Common myeloid progenitor, CD34-positive (primary cell): ENCODE measurements around the gene PTPRN2.

Experiments
- CTCF ChIA-PET: fragments of 350-600 bp; sonication (Branson Sonifier 250); formaldehyde crosslinking; loops from one replicate; lab custom pipeline; 2021; ENCODE audit warnings: antibody characterized with exemption; lab: Charles Lee
- POLR2A ChIA-PET: fragments of 350-600 bp; sonication (Branson Sonifier 250); formaldehyde crosslinking; loops from one replicate; lab custom pipeline; 2021; ENCODE audit warnings: antibody characterized with exemption; lab: Charles Lee
- DNase-seq, 3 donors: peaks; one replicate each; pipeline versions ENCODE4 v3.0.0 to v3.0.0-alpha.2; 2013
- H3K27ac ChIP-seq, 2 experiments: 1 replicate in 1 of 2; 2 replicates in 1 of 2; pipeline ENCODE4 v1.7.0; 2013; ENCODE audit warnings: inconsistent platforms in 2 of 2, low read length in 2 of 2, mild to moderate bottlenecking in 2 of 2, low read depth in 1 of 2, moderate library complexity in 1 of 2; ENCODE audit not compliant: severe bottlenecking in 2 of 2, insufficient read depth in 1 of 2, poor library complexity in 1 of 2
- H3K27me3 ChIP-seq, 5 experiments: replicated peaks in 2 of 5; 1 replicate in 3 of 5; 2 replicates in 2 of 5; pipeline versions ENCODE4 v1.6.1 to v1.7.0; 2013; ENCODE audit warnings: low read length in 4 of 5, mild to moderate bottlenecking in 2 of 5, moderate library complexity in 2 of 5, inconsistent platforms in 1 of 5; ENCODE audit not compliant: insufficient read depth in 5 of 5, control insufficient read depth in 4 of 5
- H3K36me3 ChIP-seq, 4 experiments: 1 replicate in 2 of 4; 2 replicates in 2 of 4; pipeline versions ENCODE4 v1.6.1 to v1.7.0; 2013; ENCODE audit warnings: low read length in 3 of 4, control low read depth in 1 of 4, mild to moderate bottlenecking in 1 of 4; ENCODE audit not compliant: control insufficient read depth in 4 of 4, insufficient read depth in 4 of 4
- H3K4me1 ChIP-seq, 4 experiments: 1 replicate in 3 of 4; 2 replicates in 1 of 4; pipeline versions ENCODE4 v1.6.1 to v1.7.1; 2013; ENCODE audit warnings: low read length in 3 of 4, mild to moderate bottlenecking in 3 of 4, control low read depth in 1 of 4, inconsistent platforms in 1 of 4, moderate library complexity in 1 of 4; ENCODE audit not compliant: control insufficient read depth in 4 of 4, insufficient read depth in 4 of 4; ENCODE audit errors: control extremely low read depth in 1 of 4
- H3K4me3 ChIP-seq, 7 experiments: 1 replicate in 4 of 7; 2 replicates in 3 of 7; pipeline versions ENCODE4 v1.5.1 to v1.7.0; 2013; ENCODE audit warnings: mild to moderate bottlenecking in 7 of 7, low read length in 6 of 7, moderate library complexity in 6 of 7, inconsistent platforms in 2 of 7, low read depth in 2 of 7, control low read depth in 1 of 7; ENCODE audit not compliant: insufficient read depth in 4 of 7, control insufficient read depth in 1 of 7; ENCODE audit errors: extremely low read depth in 1 of 7
- H3K9me3 ChIP-seq, 5 experiments: 1 replicate in 4 of 5; 2 replicates in 1 of 5; pipeline versions ENCODE4 v1.6.1 to v1.7.1; 2013; ENCODE audit warnings: low read length in 4 of 5, mild to moderate bottlenecking in 2 of 5, inconsistent platforms in 1 of 5, low read depth in 1 of 5, moderate library complexity in 1 of 5; ENCODE audit not compliant: control insufficient read depth in 4 of 5, insufficient read depth in 2 of 5; ENCODE audit errors: control extremely low read depth in 1 of 5
- WGBS: methylation state at CpG from one replicate; pipeline ENCODE4 v1.1.5; 2013; ENCODE audit not compliant: insufficient coverage; 5-methylcytosine and 5-hydroxymethylcytosine counted together

PTPRN2 gene

DNA sequence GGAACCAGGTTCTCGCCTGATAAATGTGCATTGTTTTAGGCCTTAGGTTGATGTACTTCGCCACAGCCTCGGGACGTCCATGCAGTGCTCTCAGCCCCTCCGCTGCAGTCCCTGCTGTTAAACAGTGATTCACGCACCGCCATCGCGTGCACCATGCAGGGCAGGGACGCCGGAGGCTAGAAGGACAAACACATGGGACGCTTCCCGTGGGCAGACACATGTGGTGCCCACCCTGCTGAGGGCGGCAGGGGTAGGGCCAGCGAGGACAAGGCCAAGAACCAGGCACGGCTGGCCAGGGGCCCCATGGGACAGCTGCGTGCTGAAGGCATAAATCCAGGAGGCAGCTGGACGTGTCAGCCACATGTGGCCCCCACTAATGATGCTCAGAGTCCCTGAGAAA lies 394.7 kb downstream of the PTPRN2 start:
- Histone ChIP-seq H3K27ac (no peak overlapping the region), H3K36me3 (no peaks in the 10 kb centered on the region), H3K4me1 (no peaks in the 10 kb centered on the region), H3K9me3 (peaks cover 0 to 63% (median 19%) of the 10 kb centered on the region in 5 experiments), H3K27me3 (no peaks in the 10 kb centered on the region), H3K4me3 (no peak overlapping the region)
- 96% methylated on average over 18 of the region's 18 CpGs for WGBS
- ChIA-PET CTCF (no interaction called here), POLR2A (no interaction called here)
- no peak for DNase-seq

GRCh38 chr7:158192184-158192835 lies 395.3 kb downstream of the PTPRN2 start:
- no peak overlapping the region for H3K27ac ChIP-seq

GRCh38 chr7:158191671-158192070 lies 396.0 kb downstream of the PTPRN2 start:
- H3K4me1 ChIP-seq, result no peaks in the 10 kb centered on the region
- no peak overlapping the region for H3K4me3 ChIP-seq
- ChIA-PET CTCF (no interaction called here), POLR2A (no interaction called here)
- peaks cover 0 to 61% (median 19%) of the 10 kb centered on the region in 5 experiments for H3K9me3 ChIP-seq
- no peak overlapping the region for H3K27ac ChIP-seq
- H3K27me3 ChIP-seq, result no peaks in the 10 kb centered on the region
- 94% methylated on average over 7 of the region's 8 CpGs for WGBS
- no peak for DNase-seq
- H3K36me3 ChIP-seq, result no peaks in the 10 kb centered on the region

More at GRCh38 chr7:158192184-158192835, 395.3 kb downstream of the PTPRN2 start:
- ChIA-PET CTCF (no interaction called here), POLR2A (no interaction called here)
- no peak for DNase-seq
- Histone ChIP-seq H3K9me3 (peaks cover 0 to 63% (median 19%) of the 10 kb centered on the region in 5 experiments), H3K36me3 (no peaks in the 10 kb centered on the region), H3K27me3 (no peaks in the 10 kb centered on the region), H3K4me1 (no peaks in the 10 kb centered on the region), H3K4me3 (no peak overlapping the region)
- 95% methylated on average over 28 of the region's 28 CpGs for WGBS

DNA sequence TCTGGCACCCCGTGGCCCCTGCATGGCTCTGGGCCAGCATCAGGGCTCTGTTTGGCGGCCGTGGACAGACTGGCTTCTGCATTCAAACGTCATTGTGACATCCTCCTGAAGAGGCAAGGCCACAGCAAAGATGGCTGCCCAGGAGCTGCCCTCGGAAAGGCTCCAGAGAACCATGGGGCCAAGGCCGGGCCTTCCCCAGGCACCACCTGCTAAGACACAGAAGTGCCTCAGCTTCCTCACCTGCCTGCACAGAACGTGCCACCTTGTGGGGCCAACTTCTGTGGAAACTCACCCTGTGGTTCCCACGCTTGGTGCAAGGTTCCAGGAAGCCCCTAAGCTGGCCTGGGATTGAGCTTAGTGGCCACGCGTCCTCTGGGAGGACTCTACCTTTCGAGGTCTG lies 396.9 kb downstream of the PTPRN2 start:
- H3K27me3 ChIP-seq, result no peaks in the 10 kb centered on the region
- ChIA-PET CTCF (no interaction called here), POLR2A (no interaction called here)
- no peaks in the 10 kb centered on the region for H3K36me3 ChIP-seq
- WGBS, result 86% methylated on average over 11 of the region's 11 CpGs
- H3K4me1 ChIP-seq, result no peaks in the 10 kb centered on the region
- no peak overlapping the region for H3K27ac ChIP-seq
- no peak for DNase-seq
- H3K4me3 ChIP-seq, result no peak overlapping the region
- H3K9me3 ChIP-seq, result peaks cover 0 to 54% (median 19%) of the 10 kb centered on the region in 5 experiments

GRCh38 chr7:158188676-158189075 lies 398.9 kb downstream of the PTPRN2 start:
- H3K27ac ChIP-seq, result no peak overlapping the region
- CTCF ChIA-PET, result no interaction called here
- peaks cover 0 to 42% (median 12%) of the 10 kb centered on the region in 5 experiments for H3K9me3 ChIP-seq

DNA sequence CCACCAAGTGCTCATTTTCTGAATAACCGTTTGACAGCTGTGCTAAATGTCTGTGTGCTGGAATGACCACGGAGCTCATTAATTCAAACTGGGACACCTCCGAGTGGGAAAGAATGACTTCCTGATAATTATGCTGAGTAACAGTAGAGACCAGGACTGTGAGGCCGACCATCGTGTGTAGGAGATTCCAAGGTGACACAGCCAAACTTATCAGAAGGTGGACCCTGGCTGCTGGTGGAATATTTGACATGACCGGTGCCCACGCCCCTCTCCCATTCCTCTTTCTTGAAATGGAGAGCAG lies 400.0 kb downstream of the PTPRN2 start:
- H3K27ac ChIP-seq, result no peak overlapping the region
- H3K36me3 ChIP-seq, result no peaks in the 10 kb centered on the region
- DNase-seq, result no peak
- H3K27me3 ChIP-seq, result no peaks in the 10 kb centered on the region
- ChIA-PET CTCF (no interaction called here), POLR2A (no interaction called here)
- 91% methylated on average over 7 of the region's 7 CpGs for WGBS
- H3K9me3 ChIP-seq, result peaks cover 0 to 35% (median 4%) of the 10 kb centered on the region in 5 experiments
- H3K4me1 ChIP-seq, result no peaks in the 10 kb centered on the region
- no peak overlapping the region for H3K4me3 ChIP-seq

More at GRCh38 chr7:158188676-158189075, 398.9 kb downstream of the PTPRN2 start:
- no peaks in the 10 kb centered on the region for H3K27me3 ChIP-seq
- DNase-seq, result no peak
- POLR2A ChIA-PET, result no interaction called here
- H3K4me1 ChIP-seq, result no peaks in the 10 kb centered on the region
- H3K36me3 ChIP-seq, result no peaks in the 10 kb centered on the region
- 98% methylated on average over 15 of the region's 15 CpGs for WGBS
- no peak overlapping the region for H3K4me3 ChIP-seq

DNA sequence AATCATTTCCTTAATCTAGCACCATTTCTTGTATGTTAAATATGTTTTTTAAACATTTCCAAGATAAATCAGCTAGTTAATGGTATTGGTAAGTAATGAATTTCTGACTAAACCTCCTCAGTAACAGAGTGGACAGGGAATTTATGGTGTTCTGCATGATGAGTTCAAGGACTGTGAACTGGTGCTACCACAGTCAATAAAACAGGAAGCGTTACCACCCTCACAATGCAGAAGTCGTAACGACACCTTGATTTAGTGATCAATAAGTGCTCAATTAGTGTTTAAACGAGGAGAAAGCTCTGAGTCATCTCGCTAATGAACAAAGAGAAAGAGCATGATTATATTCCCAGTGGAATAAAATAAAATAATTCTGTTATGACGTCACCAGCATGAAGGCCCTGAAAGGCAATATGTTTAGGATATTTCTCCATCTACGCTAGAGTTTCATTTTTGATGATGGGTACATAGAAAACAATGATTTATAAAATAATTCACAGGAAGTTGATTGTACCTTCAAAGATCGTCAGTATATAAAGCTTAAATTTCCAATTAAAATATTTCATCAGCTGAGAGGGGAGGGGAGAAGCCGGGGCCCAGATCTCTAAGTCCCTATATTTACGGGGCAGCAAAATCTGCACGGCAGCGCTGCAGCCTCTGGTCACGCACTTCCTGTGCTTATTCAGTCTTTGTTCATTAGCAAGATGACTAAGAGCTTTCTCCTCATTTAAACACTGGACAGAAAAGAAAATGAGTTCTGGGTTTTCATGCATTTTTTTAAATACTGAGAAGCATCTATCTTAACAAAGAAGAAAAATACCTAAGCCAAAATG lies 400.5 kb downstream of the PTPRN2 start:
- 75% methylated on average over 7 of the region's 13 CpGs for WGBS

More for the DNA sequence above, 400.5 kb downstream of the PTPRN2 start:
- Histone ChIP-seq H3K36me3 (no peaks in the 10 kb centered on the region), H3K27me3 (no peaks in the 10 kb centered on the region), H3K4me3 (no peak overlapping the region), H3K27ac (no peak overlapping the region), H3K9me3 (peaks cover 0 to 30% (median 3%) of the 10 kb centered on the region in 5 experiments), H3K4me1 (no peaks in the 10 kb centered on the region)
- no peak for DNase-seq
- ChIA-PET POLR2A (no interaction called here), CTCF (no interaction called here)
